OCI-LY1 (cell line): ENCODE data around the gene TAF3.

Experiments used
- CTCF ChIP-seq: fragments of 200-600 bp; sonication (generic), shearing (Covaris generic); IDR thresholded peaks from 2 replicates; pipeline ENCODE4 v1.5.1; 2017; ENCODE audit warnings: mild to moderate bottlenecking, antibody characterized with exemption, low read length, moderate library complexity, mixed read lengths
- EZH2 ChIP-seq: fragments of 200-600 bp; sonication (generic), shearing (Covaris generic); IDR thresholded peaks from 2 replicates; pipeline ENCODE4 v1.8.0; 2017; ENCODE audit warnings: borderline replicate concordance, mixed run types, mild to moderate bottlenecking, antibody characterized with exemption, low read length, moderate library complexity, mixed read lengths

DNA sequence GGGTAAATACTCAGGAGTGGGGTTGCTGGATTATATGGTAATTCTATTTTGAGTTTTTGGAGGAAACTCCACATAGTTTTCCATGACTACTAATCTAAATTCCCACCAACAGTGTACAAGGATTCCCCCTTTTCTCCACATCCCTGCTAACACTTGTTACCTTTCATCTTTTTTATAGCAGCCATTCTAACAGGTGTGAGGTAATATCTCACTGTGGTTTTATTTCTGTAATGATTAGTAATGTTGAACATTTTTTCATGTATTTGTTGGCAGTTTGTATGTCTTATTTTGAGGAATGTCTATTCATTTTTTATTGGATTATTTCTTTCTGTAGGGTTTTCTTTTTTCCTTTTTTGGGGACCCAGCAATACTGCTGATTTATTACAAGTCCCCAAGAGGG, 14.9 kb downstream of the TAF3 start:
- no peak for TF ChIP-seq CTCF
- no peak for TF ChIP-seq EZH2
